ENCODE results near the gene AKT1. TPM values are rescaled to one million over a fixed set of nuclear protein-coding genes. Genes with fewer than 3 reads are reported as not detected.

AKT1 gene
- total RNA-seq, 1 donor, result 188 TPM

- Histone ChIP-seq H3K79me2 (ENCODE audit: insufficient read depth, low read length) (no peaks in the 10 kb centered on the region), H3K27ac (ENCODE audit: low read depth, low read length) (no peak overlapping the region), H2AFZ (ENCODE audit: low read length) (no peak overlapping the region), H3K9me3 (ENCODE audit: low read depth, low read length) (no peaks in the 10 kb centered on the region), H3K4me3 (ENCODE audit: insufficient read depth, low read length) (peak overlapping the region; percentile 67), H3K36me3 (ENCODE audit: insufficient read depth, low read length) (peaks cover 8% of the 10 kb centered on the region), H3K27me3 (ENCODE audit: insufficient read depth, low read length) (no peaks in the 10 kb centered on the region), H3K4me1 (ENCODE audit: insufficient read depth, low read length) (peaks cover 17% of the 10 kb centered on the region), H4K20me1 (ENCODE audit: insufficient read depth, low read length) (peaks cover 28% of the 10 kb centered on the region), H3K4me2 (ENCODE audit: insufficient read depth, low read length) (peak overlapping the region; percentile 86)
- no peak for TF ChIP-seq CTCF (IDR thresholded peaks at IDR 0.05; ENCODE audit: extremely low read depth, low read depth, low read length)
- DNase-seq (ENCODE audit: insufficient read length, low spot score, missing footprints), result peak; percentile 92
These were observed 71.1 kb downstream of the AKT1 start for GRCh38 chr14:104724407-104724980.

- peak; percentile 72 for TF ChIP-seq CTCF (IDR thresholded peaks at IDR 0.05; ENCODE audit: extremely low read depth, low read depth, low read length)
- no peak within 1 kb of the TSS for H2AFZ ChIP-seq (ENCODE audit: low read length)
- H3K27ac ChIP-seq (ENCODE audit: low read depth, low read length), result no peak within 1 kb of the TSS
- peaks cover 28% of the 10 kb centered on the region for H4K20me1 ChIP-seq (ENCODE audit: insufficient read depth, low read length)
- H3K4me1 ChIP-seq (ENCODE audit: insufficient read depth, low read length), result peaks cover 17% of the 10 kb centered on the region
- H3K4me3 ChIP-seq (ENCODE audit: insufficient read depth, low read length), result peak within 1 kb of the TSS; percentile 67
- H3K4me2 ChIP-seq (ENCODE audit: insufficient read depth, low read length), result peak within 1 kb of the TSS; percentile 86
- H3K79me2 ChIP-seq (ENCODE audit: insufficient read depth, low read length), result no peaks in the 10 kb centered on the region
- peaks cover 8% of the 10 kb centered on the region for H3K36me3 ChIP-seq (ENCODE audit: insufficient read depth, low read length)
- no peaks in the 10 kb centered on the region for H3K9me3 ChIP-seq (ENCODE audit: low read depth, low read length)
- H3K27me3 ChIP-seq (ENCODE audit: insufficient read depth, low read length), result no peaks in the 10 kb centered on the region
- peak; percentile 99 for DNase-seq (ENCODE audit: insufficient read length, low spot score, missing footprints)
These were observed 71.7 kb downstream of the AKT1 start, which contains the start of gene ADSS1 for GRCh38 chr14:104723651-104724406. ADSS1 (plus strand) TSS chr14:104724229; CDS start chr14:104724271, 42 bp downstream.

GRCh38 chr14:104722938-104723650 is 72.5 kb downstream of the AKT1 start:
- Histone ChIP-seq H3K27me3 (ENCODE audit: insufficient read depth, low read length) (no peaks in the 10 kb centered on the region), H3K36me3 (ENCODE audit: insufficient read depth, low read length) (peaks cover 8% of the 10 kb centered on the region), H3K4me2 (ENCODE audit: insufficient read depth, low read length) (peak overlapping the region; percentile 86), H3K27ac (ENCODE audit: low read depth, low read length) (no peak overlapping the region), H2AFZ (ENCODE audit: low read length) (no peak overlapping the region), H3K79me2 (ENCODE audit: insufficient read depth, low read length) (no peaks in the 10 kb centered on the region), H4K20me1 (ENCODE audit: insufficient read depth, low read length) (peaks cover 28% of the 10 kb centered on the region), H3K9me3 (ENCODE audit: low read depth, low read length) (no peaks in the 10 kb centered on the region), H3K4me3 (ENCODE audit: insufficient read depth, low read length) (peak overlapping the region; percentile 67), H3K4me1 (ENCODE audit: insufficient read depth, low read length) (peaks cover 17% of the 10 kb centered on the region)
- DNase-seq (ENCODE audit: insufficient read length, low spot score, missing footprints), result no peak
- TF ChIP-seq CTCF (IDR thresholded peaks at IDR 0.05; ENCODE audit: extremely low read depth, low read depth, low read length), result no peak

All from osteoblast (primary cell).